ENCODE data around the gene EMC8.

The EMC8 gene

DNA sequence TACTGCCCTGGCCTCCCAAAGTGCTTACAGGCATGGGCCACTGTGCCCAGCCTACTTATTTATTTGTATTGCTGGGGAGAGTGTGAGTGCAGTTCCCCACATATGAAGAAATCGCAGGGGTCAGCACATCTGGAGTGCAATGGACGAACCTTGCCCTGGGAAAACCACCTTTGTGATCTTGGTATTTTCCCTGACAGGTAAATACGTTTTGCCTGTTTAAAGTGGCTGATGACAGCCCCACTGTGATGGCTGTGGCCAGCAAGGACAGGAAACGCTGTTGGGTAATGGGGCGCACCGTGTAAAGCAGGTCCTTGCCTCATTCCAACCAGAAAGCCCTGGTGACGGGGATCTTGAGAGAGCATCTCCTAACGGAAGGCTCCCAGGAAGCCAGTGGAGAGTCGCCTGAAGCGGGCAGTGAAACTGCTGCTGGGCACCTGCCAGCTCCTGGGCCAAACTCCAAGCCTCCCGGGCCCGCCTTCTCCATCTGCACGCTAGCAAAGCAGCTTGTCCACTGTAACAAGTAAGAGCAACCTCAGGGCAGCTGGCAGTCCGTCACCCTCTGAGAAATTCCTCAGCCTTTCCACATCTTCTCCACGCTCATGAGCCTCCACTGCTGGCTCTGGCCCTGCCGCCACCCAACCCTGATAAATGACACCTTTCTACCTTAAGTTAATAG, 17.5 kb downstream of the EMC8 start:
- peak; percentile 46 for DNase-seq (ENCODE audit: low read depth)

DNA sequence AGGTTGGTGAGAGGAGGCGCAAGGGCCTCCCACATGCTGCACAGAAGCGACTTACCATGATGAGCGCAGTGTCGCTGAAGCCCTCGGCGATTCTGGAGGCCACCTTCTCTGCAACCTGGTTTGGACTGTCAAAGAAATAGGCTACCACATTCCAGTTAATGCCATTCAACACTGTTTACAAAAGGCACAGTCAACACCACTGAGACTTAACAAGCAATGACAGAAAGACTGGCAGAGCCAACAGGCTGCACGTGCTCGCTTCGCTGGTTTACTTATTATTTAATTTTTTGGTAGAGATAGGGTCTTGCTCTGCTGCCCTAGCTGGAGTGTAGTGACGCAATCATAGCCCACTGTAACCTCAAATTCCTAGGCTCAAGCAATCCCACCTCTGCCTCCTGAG, 18.2 kb downstream of the EMC8 start:
- DNase-seq (ENCODE audit: low read depth), result no peak

DNA sequence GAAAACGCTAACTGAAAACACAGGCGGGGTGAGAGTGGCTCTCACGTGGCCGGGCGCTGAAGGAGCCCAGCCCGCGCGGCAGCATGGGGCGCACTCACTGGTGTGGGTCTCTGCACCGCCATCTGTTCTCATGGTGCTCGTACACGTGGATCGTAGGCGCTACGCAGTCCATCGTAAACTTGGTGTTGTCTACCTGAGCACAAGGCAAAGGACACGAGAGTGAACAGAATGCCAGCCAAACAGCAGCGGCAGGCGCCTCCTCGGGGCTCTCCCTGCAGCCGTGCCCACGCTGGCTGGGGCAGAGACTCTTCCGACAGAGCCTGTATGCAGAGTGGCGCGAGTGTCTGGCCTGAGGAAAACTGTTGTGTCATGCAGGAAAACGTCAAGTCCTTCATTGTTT, 19.1 kb downstream of the EMC8 start:
- DNase-seq (ENCODE audit: low read depth), result no peak

DNA sequence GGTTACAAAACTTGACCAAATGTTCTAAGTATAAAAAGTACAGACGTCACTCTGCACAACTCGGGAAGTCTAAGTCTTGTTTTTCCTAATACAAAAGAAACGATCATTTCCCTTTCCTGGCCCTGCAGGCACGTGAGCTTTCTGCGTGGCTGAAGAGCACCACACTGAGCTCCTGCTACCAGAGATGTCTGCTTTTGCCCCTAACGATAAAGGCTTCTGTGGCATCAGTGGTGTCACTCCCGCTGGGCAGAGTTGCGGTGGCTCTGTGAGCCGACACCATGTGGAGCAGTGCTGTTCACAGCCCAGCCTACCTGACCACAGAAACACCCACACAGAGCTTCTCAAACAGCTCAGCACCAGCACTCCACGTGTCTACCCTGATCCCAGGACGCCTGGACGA, 20.5 kb downstream of the EMC8 start:
- DNase-seq (ENCODE audit: low read depth), result no peak

DNA sequence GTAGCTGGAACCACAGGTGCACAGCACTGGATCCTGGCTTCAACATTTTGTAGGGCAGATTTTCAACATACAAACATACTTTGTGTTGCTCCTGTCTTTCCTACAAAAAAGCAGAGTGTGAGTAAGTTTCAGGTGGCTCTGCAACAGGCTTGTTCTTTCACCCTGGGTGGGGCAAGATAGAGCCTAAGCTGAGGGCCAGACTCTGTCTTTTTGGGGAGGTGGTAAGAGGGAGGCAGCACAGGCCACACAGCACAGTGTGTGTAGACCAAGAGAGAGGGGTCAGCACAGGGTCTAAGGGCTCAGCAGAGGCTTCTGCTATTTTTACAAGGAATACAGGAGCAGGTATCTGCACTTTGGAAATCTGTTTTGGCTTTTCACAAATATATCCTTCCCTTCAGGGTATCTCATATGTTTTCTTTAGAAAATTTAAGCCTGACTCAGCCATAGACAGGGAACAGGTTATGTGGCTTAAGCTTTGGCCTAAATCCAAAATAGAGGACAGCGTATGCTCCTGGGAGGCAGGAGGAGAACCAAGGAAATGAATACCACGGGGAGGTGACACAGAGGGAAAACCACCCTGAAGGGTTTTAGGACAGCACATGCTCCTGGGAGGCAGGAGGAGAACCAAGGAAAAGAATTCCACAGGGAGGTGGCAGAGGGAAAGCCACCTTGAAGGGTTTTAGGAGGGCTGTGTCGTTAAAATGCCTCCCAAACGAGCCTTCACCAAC, 21.6 kb downstream of the EMC8 start:
- DNase-seq (ENCODE audit: low read depth), result peak; percentile 79

DNA sequence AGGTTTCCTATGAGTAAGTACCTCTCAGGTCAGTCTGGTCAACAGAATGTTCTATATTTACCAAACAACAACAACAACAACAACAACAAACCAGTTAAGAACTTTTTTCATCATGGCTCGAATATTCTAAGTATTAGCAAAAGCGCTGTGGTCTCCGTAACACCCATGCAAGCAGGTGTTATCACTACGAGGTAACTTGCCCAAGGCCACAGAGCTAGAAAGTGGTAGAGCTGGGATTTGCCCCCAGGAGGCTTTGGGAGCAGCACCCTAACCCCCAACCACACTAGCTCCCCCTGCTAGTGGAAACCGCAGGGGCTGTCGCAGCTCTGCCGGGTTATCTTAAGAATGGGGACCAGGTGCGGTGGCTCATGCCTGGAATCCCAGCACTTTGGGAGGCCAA, 24.5 kb downstream of the EMC8 start:
- no peak for DNase-seq (ENCODE audit: low read depth)

DNA sequence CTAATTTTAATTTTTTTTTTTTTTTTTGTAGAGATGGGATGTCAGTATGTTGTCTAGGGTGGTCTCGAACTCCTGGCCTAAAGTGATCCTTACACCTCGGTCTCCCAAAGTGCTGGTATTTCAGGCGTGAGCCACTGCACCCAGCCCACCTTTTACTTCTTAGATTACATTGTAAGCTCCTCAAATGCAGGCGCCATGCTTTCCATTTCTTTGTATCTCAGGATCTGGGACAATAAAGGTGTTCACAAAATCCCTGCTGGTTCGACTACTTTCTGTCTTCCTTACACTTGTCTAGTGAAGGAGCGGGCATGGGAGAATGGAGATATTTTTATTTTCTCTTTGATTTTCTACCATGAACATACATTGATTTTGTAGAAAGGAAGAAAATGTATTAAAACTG, 25.2 kb downstream of the EMC8 start:
- no peak for DNase-seq (ENCODE audit: low read depth)

DNA sequence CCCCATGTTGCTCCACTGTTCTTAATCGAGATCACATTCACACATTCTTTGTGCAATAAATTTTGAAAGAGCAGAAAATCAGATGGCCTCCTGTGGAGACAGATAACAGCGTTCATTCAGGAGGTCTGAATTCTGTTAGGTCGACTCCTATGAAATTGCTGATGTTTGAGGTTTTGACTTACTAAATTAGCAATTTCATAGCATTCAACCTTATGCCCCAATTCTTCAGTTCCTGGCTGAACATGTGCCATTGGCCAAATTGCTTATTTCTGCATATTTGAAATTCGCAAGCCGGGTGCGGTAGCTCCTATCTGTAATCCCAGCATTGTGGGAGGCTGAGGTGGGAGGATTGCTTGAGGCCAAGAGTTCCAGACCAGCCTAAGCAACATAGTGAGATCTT, 26.3 kb downstream of the EMC8 start:
- no peak for DNase-seq (ENCODE audit: low read depth)

DNA sequence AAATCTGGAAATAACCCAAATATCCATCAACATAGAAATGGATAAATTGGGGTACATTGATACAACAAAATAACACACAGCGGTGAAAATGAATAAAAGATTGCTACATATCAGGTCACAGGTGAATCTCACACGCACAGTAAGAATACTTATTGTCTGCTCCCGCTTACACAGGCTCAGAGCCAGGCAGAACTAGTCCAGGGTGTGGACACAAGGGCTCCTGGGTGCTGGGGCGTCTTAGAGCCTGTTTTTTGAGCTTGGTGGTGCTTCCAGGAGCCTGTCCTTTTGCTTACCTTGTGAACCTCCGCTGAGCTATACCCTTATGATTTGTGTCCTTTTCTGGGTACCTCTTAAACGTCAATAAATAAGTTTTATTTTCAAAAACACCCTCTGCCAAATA, 28.6 kb downstream of the EMC8 start:
- DNase-seq (ENCODE audit: low read depth), result no peak

DNA sequence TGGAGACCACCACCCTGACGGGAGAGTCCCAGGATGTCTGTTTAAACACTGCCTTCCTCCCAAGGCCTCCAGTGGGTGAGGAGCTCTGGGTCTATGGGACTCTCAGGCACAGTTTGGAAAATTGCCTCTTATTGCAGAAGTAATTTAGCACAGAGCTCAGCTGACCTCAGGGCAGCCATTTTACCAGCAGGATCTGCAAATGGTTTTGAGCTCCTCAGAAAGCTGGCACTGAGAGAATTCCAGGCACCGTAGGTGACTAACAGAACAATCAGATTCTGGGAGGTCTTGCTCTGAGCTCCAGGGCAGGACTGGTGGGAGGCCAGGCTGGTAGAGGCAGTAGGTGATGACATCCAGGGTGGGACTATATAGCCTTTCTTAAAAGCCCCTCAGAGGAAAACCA, 31.1 kb downstream of the EMC8 start:
- no peak for DNase-seq (ENCODE audit: low read depth)

DNA sequence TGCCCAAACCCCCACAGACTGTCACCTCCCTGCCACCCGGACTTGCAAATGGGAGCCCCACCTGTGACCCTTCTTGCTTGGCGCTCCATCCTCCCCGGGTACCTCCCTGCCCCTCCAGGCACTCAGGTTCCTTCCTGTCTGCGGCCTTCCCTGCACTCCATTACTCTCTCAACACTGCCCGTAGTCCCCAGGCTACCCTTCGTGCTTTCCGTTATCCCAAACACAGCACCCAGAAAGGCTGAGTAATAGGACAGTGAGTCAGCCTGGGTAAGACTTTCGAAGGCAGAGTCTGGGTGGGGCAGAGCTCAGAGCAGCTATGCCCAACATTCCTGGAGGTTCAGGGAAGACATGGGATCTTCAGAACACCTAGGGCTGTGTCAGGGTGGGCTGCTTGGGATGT, 31.8 kb downstream of the EMC8 start:
- peak; percentile 92 for DNase-seq (ENCODE audit: low read depth)

DNA sequence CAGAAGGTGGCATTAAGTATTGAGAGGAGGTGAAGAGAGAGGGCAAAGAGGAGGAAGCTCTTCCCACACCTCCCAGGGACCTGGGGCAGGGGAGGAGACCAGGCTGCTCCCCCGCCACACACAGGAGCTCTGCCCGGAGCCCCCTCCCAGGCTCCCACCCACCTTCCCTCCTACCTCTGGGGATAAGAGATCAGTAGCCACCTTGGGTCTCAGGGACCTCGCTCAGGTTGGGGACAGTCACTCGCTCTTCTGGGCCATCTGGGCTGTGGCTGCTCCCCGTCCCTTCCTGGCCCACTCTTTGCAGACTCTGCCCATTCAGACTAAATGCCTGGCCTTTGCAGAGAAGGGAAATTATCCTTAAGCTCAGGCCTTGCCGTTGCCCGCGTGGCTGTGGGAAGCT, 33.6 kb downstream of the EMC8 start:
- no peak for DNase-seq (ENCODE audit: low read depth)

DNA sequence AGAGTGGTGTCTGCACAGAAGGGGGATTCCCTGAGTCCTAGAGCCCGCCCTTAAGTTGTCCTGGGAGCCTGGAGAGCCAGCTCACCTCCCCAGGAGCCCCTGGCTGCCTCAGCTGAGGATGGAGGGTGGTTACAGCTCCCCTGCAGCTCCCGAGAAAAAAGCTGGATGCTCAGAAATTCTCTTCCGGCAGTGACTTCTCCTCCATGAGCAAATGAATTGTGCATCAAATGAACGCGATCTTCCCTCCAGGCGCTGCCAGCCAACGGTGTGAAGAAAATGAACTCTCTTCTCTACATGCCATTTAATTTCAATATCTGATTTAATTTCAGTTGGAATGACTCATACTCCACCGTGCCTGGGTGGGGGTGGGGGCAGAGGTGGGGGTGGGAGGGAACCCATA, 34.1 kb downstream of the EMC8 start:
- DNase-seq (ENCODE audit: low read depth), result no peak

DNA sequence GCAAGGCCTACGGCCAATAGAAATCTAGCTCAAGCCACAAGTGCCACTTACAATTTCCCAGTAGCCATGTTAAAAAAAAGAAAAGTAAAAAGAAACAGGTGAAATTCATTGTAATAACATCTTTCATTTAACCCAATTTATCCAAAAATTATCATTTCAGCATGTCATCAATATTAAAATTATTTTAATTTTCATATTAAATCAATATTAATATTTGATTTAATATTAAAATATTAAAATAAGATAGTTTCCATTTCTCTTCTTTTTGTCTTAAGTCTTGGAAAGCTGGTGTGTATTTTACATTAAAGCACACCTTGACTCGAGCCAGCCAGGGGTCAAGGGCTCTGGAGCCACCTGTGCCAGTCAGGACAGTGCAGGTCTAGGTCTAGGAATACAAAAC, 35.7 kb downstream of the EMC8 start:
- DNase-seq (ENCODE audit: low read depth), result no peak

DNA sequence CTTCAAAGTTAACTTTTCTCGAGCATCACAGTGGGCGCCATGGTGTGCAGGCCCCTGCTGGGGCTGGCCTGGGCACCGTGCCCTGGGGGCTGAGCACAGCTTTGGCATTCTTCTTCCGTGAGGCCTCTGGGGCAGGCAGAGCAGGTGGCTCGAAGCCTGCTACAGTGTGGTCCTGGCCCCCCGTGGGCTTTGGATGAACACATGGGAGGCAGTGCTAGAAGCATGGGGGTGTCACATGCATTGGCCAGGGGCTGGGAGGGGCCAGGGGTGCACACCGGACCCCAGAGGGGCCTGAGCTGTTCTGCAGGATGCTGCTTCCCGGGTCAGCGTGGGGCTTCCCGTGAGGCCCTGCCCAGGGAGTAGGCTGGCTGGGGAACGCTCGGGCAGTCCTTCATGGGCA, 36.4 kb downstream of the EMC8 start:
- DNase-seq (ENCODE audit: low read depth), result no peak

DNA sequence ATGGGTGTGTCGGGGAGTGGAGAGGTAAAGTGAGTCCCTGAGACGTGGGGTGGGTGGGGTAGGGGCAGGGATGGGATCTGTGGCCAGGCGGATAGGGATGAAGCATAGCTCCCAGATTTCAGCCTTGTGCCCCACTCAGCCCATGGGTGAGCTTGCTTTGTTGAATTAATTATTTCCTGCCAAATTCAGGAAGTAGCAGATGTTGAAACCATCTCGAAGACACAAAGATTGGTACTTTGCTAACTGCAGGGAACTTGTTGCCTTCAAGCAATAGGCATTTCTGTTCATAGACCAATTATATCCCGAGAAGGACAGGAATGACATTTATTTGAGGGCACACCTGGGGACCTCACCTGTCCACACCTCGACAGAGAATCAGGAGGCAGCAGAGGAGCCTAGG, 37.5 kb downstream of the EMC8 start:
- DNase-seq (ENCODE audit: low read depth), result no peak

DNA sequence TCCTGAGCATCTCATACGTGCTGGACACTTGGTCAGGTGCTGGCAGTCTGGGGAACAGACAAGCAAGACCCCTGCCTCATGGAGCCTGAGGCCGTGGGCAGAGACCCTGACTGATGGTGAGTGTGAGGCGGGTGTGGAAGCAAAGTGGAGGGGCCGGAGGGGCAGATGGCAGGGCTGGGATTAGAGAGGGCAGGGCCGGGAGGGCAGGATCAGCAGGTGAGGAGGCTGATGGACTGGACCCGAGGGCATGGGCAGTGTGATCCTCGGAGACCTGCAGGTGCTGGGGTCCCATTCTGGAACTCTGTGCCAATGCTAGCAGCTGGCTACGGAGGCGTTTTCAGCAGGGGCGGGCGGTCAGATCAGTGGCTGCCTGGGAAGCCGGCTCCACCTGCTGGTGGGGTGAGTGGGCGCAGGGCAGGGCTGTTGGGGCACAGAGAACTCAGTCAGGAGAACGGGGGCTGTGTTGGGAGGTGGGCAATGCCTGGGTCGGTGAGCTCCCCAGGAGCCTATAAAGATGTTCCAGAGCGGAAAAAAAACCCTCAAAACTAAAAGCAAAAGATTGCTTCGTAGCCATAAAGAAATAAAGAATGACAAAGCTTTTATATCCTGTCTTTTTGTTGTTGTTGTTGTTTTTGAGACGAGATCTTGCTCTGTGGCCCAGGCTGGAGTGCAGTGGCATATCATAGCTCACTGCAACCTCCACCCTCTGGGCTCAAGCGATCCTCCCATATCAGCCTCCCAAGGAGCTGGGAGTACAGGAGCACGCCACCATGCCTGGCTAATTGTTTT, 39.5 kb downstream of the EMC8 start:
- no peak for DNase-seq (ENCODE audit: low read depth)

DNA sequence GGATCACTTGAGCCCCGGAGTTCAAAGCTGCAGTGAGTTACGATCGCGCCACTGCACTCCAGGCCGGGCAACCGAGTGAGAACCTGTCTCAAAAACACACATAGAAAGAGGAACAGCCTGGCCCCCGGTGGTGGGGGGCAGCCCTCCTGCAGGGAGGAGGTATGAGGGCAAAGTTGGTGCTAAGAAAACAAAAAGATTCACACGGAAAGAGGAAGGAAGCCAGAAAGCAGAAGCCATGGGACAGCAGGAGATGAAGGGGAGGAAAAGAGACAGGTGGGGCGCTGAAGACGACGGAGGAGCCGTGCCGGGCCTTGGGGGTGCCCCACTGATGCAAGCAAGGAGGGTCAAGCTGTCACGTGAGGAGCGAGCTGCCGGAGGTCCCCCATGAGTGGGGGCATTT, 40.2 kb downstream of the EMC8 start:
- no peak for DNase-seq (ENCODE audit: low read depth)

DNA sequence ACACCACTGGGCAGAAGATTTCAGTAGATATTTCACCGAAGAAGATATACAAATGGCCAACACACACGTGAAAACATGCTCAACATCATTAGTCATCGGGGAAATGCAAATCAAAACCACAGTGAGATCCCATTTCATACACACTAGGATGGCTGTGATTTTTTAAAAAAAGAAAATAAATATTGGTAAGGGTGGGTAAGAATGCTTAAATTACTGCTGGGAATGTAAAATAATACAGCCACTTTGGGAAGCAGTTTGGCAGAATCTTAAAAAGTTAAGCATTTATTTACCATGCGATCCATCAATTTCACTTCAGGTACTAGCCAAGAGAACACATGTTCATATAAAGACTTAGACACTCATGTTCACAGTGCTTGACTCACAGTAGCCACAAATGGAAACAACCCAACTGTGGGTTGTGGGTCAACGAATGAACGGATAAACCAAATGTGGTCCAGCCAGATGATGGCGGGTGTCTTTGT, 42.0 kb downstream of the EMC8 start:
- peak; percentile 78 for DNase-seq (ENCODE audit: low read depth)

DNA sequence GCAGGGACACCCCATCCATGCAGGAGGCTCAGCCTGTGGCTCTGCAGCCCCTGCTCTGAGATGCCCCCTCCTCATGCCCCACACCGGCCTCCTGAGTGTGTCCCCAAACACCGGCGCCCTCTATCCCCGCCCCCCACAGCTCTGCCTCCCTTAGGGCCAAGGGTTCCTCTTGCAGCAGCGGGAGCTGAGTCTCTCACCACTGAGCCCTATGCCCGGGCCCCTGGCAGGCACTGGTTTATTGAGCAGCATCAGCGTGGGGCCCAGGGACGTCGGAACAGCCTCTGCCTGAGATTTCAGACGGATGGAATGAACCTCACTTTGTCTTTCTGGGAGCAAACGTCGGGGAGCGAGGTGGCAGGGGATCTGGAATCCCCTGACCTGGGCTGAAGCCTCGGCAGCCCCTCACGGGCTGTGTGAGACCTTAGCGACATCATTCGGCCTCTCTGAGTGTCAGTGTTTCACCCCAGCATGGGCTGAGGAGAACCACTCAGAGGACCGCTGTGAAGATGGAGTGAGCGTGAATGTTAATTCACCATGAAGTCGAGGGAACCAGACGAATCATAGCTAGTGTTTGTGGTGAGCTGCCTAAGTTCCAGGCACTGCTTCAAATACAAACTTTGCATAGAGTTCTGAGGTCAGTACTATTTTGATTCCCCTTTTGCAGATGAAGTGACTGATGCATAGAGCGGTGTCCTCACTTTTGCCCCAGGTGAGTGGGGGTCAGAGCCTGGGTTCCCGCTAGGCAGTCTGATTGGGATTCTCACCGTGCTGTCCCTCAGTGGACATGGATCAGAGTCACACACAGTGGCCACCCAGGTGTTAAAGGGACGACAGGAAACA, 43.2 kb downstream of the EMC8 start:
- DNase-seq (ENCODE audit: low read depth), result peak; percentile 50

DNA sequence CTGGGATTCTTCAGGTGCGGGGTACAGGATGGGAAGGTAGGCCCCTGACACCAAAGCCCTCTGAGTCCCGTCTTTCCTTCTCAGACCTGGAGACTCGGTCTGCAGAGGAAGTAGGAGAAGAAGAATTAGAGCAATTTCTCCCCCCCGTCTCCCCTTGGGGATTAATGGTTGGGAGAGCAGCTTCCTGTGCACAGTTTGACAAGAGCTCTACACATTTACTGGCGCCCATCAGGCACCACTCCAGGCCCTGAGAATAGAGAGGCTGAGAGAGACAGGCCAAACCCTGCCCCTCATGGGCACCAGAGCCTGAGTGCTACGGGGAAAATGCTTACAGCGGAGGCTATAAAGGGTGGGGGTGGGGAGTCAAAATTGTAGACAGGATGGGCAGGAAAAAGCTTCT, 44.9 kb downstream of the EMC8 start:
- no peak for DNase-seq (ENCODE audit: low read depth)

DNA sequence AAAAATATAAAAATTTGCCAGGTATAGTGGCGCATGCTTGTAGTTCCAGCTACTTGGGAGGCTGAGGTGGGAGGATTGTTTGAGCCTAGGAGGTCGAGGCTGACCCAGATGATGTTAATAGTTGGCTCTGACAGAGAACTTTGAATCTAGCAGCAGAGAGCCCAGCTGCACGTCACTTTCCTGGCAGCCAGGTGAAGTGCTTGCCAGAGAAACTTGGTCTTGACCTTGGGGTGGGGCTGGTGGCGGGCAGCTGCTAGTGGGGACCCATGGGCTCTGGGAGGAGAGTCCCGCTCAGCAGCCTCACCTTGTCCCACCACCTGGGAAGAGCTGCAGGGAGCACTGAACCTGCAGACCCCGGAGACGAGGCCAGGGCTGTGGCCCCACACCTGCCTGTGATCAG, 45.4 kb downstream of the EMC8 start:
- no peak for DNase-seq (ENCODE audit: low read depth)

Measured in EH (cell line).